Activated T-cell treated with anti-CD3 and anti-CD28 coated beads, Interleukin-2, amount 50 U/mL, for 72 hours (primary cell): Measurements from ENCODE around the gene CGB2. TPM values are rescaled to one million over a fixed set of nuclear protein-coding genes. Genes with fewer than 3 reads are reported as not detected.
"Not testable (repeated sequence)": the region's sequence is repeated elsewhere in the genome, so short reads cannot be mapped to it uniquely, and the experiment has no call there.

Experiments used
- ATAC-seq, 2 donors: fragments of 150-1000 bp; cut with Tn5 transposase; replicated peaks in 1 of 2; 2 replicates each; pipeline ENCODE4 v1.10.0; 2021; ENCODE audit warnings: moderate library complexity in 2 of 2, mild to moderate bottlenecking in 1 of 2
- DNase-seq, 2 donors: peaks; one replicate each; pipeline ENCODE4 v3.0.0; 2021 to 2022; ENCODE audit warnings: mixed read lengths in 1 of 2
- H3K27ac Mint-ChIP-seq: one replicate; pipeline ENCODE4 v1.8.0; 2022; ENCODE audit warnings: mild to moderate bottlenecking, moderate library complexity, mixed read lengths
- H3K27me3 Mint-ChIP-seq: one replicate; pipeline ENCODE4 v1.8.0; 2022; ENCODE audit warnings: low read depth, mixed read lengths
- H3K36me3 Mint-ChIP-seq, 2 donors: one replicate each; pipeline ENCODE4 v1.8.0; 2022; ENCODE audit warnings: mixed read lengths in 2 of 2, mild to moderate bottlenecking in 1 of 2; ENCODE audit not compliant: insufficient read depth in 2 of 2
- H3K4me1 Mint-ChIP-seq: one replicate; pipeline ENCODE4 v1.8.0; 2022; ENCODE audit warnings: low read depth, mixed read lengths
- H3K4me3 Mint-ChIP-seq, 2 donors: one replicate each; pipeline ENCODE4 v1.8.0; 2022; ENCODE audit warnings: mild to moderate bottlenecking in 2 of 2, mixed read lengths in 2 of 2, moderate library complexity in 2 of 2
- H3K9me3 Mint-ChIP-seq, 2 donors: one replicate each; pipeline ENCODE4 v1.8.0; 2022; ENCODE audit warnings: mixed read lengths in 2 of 2
- total RNA-seq, 2 donors: library from RNA; stranded (reverse); gene quantifications; one replicate each; pipeline ENCODE4 v1.2.3, GENCODE V29; 2022

CGB2 gene
- total RNA-seq = 1 to 10 TPM in 1 of 2 donors, not detected in 1; 1.4 TPM

DNA sequence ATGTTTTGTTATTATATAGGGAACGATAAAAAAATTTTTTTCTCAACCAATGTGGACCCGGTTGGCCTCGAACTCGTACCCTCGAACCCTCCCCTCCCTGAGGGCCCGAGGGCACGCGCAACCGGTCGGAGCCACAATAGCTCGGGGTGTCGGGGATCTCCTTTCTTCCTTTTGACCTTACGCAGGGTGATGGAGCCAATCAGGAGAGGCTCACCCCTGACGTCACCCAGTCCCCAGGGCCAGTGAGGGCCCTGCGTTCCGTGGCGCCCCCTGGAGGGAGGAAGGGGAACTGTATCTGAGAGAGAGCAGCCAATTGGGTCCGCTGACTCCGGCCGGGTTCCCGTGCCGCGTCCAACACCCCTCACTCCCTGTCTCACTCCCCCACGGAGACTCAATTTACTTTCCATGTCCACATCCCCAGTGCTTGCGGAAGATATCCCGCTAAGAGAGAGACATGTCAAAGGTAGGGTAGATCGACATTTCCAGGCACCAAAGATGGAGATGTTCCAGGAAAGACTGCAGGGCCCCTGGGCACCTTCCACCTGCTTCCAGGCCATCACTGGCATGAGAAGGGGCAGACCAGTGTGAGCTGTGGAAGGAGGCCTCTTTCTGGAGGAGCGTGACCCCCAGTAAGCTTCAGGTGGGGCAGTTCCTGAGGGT, at the start of gene CGB2:
Gene CGB2 (plus strand): TSS at position 249 of the 660 bp plus-strand sequence. CDS start 206 bp downstream, at position 455.
- peak within 1 kb of the TSS; percentile 84 for H3K27ac Mint-ChIP-seq
- H3K36me3 Mint-ChIP-seq, H3K27me3 Mint-ChIP-seq, H3K9me3 Mint-ChIP-seq, H3K4me1 Mint-ChIP-seq: not testable (repeated sequence)
- DNase-seq = peak; percentile 87 to 90
- peak within 1 kb of the TSS; percentile 73 to 77 for H3K4me3 Mint-ChIP-seq
- ATAC-seq = peak; percentile 96 to 97

- no peaks in the 10 kb centered on the region for H3K9me3 Mint-ChIP-seq
- H3K4me1 Mint-ChIP-seq = peaks cover 3% of the 10 kb centered on the region
- DNase-seq (no peak), ATAC-seq (no peak)
- H3K36me3 Mint-ChIP-seq = peaks cover 0 to 4% of the 10 kb centered on the region in 2 donors
- H3K4me3 Mint-ChIP-seq = no peak overlapping the region
- H3K27ac Mint-ChIP-seq = no peak overlapping the region
- H3K27me3 Mint-ChIP-seq = no peaks in the 10 kb centered on the region
Measured at GRCh38 chr19:48982280-48982679, 49.4 kb upstream of the CGB2 start.

DNA sequence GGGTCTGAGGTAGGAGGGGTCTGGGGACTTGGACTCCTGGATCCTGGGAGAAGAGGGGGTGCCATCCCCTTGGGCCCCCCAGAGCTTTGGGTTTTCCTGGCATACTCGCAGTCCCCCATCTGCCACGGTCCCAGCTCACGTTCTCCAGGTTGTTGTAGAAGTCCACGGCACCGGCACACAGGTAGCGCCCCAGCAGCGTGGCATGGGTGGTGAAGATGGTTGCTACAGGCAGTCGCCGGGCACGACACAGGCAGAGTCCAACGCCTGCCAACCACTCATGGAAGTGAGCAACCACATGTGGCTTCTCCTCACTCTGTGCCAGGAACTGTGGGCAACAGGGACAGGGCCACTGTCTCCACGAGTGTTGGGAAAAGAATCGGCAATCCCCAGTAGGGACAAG, 46.0 kb upstream of the CGB2 start:
- DNase-seq = no peak
- no peak overlapping the region for H3K4me3 Mint-ChIP-seq
- H3K4me1 Mint-ChIP-seq = peaks cover 15% of the 10 kb centered on the region
- ATAC-seq = no peak
- H3K27ac Mint-ChIP-seq = no peak overlapping the region
- H3K9me3 Mint-ChIP-seq = no peaks in the 10 kb centered on the region
- H3K27me3 Mint-ChIP-seq = no peaks in the 10 kb centered on the region
- H3K36me3 Mint-ChIP-seq = peaks cover 3 to 5% of the 10 kb centered on the region in 2 donors

GRCh38 chr19:48986211-48986610, 45.5 kb upstream of the CGB2 start:
- Mint-ChIP-seq H3K4me1 (peaks cover 20% of the 10 kb centered on the region), H3K4me3 (no peak overlapping the region), H3K27ac (no peak overlapping the region), H3K27me3 (no peaks in the 10 kb centered on the region), H3K36me3 (peaks cover 3 to 5% of the 10 kb centered on the region in 2 donors), H3K9me3 (no peaks in the 10 kb centered on the region)
- DNase-seq = no peak
- no peak for ATAC-seq

GRCh38 chr19:48987323-48987722, 44.4 kb upstream of the CGB2 start:
- Mint-ChIP-seq H3K9me3 (no peaks in the 10 kb centered on the region), H3K4me1 (peaks cover 27% of the 10 kb centered on the region)

GRCh38 chr19:48988286-48988685, 43.4 kb upstream of the CGB2 start:
- Mint-ChIP-seq H3K4me1 (peaks cover 30% of the 10 kb centered on the region), H3K36me3 (peaks cover 3 to 5% of the 10 kb centered on the region in 2 donors), H3K9me3 (no peaks in the 10 kb centered on the region), H3K27me3 (no peaks in the 10 kb centered on the region), H3K4me3 (no peak overlapping the region), H3K27ac (peak overlapping the region; percentile 10)
- DNase-seq (no peak), ATAC-seq (no peak)

More at GRCh38 chr19:48987323-48987722, 44.4 kb upstream of the CGB2 start:
- Mint-ChIP-seq H3K4me3 (no peak overlapping the region), H3K27me3 (no peaks in the 10 kb centered on the region), H3K36me3 (peaks cover 3 to 5% of the 10 kb centered on the region in 2 donors), H3K27ac (no peak overlapping the region)
- ATAC-seq (no peak), DNase-seq (no peak)

DNA sequence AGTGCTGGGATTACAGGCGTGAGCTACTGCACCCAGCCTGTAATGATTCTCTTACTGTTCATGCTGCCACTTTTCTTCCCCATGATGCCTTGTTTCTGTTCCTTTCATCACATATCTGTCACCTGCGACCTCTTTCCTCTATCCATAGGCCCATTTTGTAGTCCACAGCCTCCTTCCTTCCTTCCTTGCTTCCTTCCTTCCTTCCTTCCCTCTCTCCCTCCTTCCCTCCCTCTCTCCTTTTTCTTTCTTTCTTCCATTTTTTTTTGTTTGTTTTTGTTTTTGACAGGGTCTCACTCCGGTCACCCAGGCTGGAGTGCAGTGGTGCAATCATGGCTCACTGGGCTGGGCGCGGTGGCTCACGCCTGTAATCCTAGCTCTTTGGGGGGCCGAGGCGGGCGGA, 42.8 kb upstream of the CGB2 start:
- Mint-ChIP-seq H3K27ac (no peak overlapping the region), H3K27me3 (no peaks in the 10 kb centered on the region), H3K4me3 (no peak overlapping the region), H3K36me3 (peaks cover 5 to 7% of the 10 kb centered on the region in 2 donors), H3K9me3 (no peaks in the 10 kb centered on the region), H3K4me1 (peaks cover 34% of the 10 kb centered on the region)
- ATAC-seq (no peak), DNase-seq (no peak)

GRCh38 chr19:48989701-48990291, 41.9 kb upstream of the CGB2 start:
- Mint-ChIP-seq H3K36me3 (peaks cover 6 to 7% of the 10 kb centered on the region in 2 donors), H3K27me3 (no peaks in the 10 kb centered on the region), H3K27ac (no peak overlapping the region), H3K9me3 (no peaks in the 10 kb centered on the region), H3K4me3 (no peak overlapping the region), H3K4me1 (peaks cover 43% of the 10 kb centered on the region)
- DNase-seq (no peak), ATAC-seq (no peak)

DNA sequence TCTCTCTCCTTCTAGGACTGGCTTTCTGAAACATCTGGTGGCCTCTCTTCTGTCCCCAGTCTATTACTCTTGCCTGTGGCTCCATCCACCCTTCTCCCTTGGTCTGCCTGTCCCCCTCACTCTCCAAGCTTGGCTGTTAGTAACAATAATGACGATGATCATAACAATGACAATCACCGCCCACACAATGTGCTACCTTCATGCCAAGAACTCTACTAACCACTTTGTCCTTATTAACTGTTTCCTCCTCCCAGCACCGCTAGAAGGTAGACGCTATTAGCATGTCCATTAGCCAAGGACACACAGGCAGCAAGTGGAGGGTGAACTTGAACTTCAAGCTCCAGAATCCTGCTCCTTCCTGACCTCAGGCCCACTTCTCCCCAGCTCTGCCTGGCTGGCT, 41.3 kb upstream of the CGB2 start:
- H3K36me3 Mint-ChIP-seq = peaks cover 7 to 8% of the 10 kb centered on the region in 2 donors
- ATAC-seq = no peak
- no peak overlapping the region for H3K4me3 Mint-ChIP-seq
- peaks cover 49% of the 10 kb centered on the region for H3K4me1 Mint-ChIP-seq
- DNase-seq = no peak
- H3K27ac Mint-ChIP-seq = no peak overlapping the region
- H3K9me3 Mint-ChIP-seq = no peaks in the 10 kb centered on the region
- no peaks in the 10 kb centered on the region for H3K27me3 Mint-ChIP-seq

- Mint-ChIP-seq H3K4me3 (no peak overlapping the region), H3K4me1 (peaks cover 51% of the 10 kb centered on the region), H3K27ac (no peak overlapping the region), H3K9me3 (no peaks in the 10 kb centered on the region), H3K27me3 (no peaks in the 10 kb centered on the region), H3K36me3 (peaks cover 7 to 8% of the 10 kb centered on the region in 2 donors)
- DNase-seq = no peak
- no peak for ATAC-seq
Measured at GRCh38 chr19:48991011-48991609, 40.6 kb upstream of the CGB2 start.

DNA sequence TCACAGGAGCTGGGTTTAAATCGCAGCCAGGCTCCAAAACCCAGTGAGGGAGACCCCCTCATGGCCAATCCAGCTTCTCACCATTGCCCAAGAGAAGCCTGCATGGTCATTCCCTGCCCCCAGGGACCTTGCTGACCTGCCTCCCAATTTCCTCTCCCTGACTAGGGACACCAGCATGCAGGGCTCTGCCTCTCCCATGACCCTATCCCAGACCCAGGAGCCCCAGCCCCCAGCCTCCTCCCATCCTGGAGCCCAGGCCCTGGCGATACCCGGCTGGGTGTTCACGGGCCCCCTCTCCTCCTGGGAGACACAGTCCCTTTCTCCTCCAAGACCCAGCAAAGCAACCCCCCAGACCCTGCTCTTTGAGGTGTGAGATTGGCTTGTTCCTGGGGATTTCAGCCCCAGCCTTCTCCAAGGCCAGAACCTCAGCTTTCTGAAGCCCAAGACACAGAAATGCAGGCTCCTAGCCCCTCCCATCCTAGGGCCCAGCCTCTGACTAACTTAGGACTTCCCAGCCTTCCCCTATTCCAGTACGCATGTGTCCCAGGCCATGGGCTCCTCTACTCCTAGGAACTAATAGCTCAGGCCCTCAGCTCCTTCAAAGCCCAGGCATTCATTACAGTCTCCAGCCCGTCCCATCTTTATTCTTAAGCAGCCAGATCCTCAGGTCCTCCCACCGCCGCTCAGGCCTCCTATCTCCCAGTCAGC, 39.7 kb upstream of the CGB2 start:
- ATAC-seq (no peak), DNase-seq (no peak)
- H3K27ac Mint-ChIP-seq = peak overlapping the region; percentile 34
- H3K4me1 Mint-ChIP-seq = peaks cover 50% of the 10 kb centered on the region
- no peaks in the 10 kb centered on the region for H3K27me3 Mint-ChIP-seq
- H3K4me3 Mint-ChIP-seq = peak overlapping the region; percentile 90 to 99
- H3K9me3 Mint-ChIP-seq = no peaks in the 10 kb centered on the region
- peaks cover 7 to 8% of the 10 kb centered on the region in 2 donors for H3K36me3 Mint-ChIP-seq

- Mint-ChIP-seq H3K4me3 (peak overlapping the region; percentile 90 to 99), H3K4me1 (peaks cover 46% of the 10 kb centered on the region), H3K36me3 (peaks cover 7% of the 10 kb centered on the region in 2 donors), H3K27ac (peak overlapping the region; percentile 34), H3K9me3 (no peaks in the 10 kb centered on the region), H3K27me3 (no peaks in the 10 kb centered on the region)
- peak; percentile 37 for DNase-seq
- ATAC-seq = no peak
Measured at GRCh38 chr19:48992581-48993174, 39.0 kb upstream of the CGB2 start.
